IMR-90 (cell line): ENCODE results near the gene PHEX. TPM values are rescaled to one million over a fixed set of nuclear protein-coding genes. Genes with fewer than 3 reads are reported as not detected.
A peak's percentile ranks its signal among the peaks of the same experiment; 100 is the strongest.

Experiments used
- ATAC-seq: fragments of 200-7000 bp; cut with Tn5 transposase; 2 replicates; pipeline ENCODE4 v1.9.1; 2020; ENCODE audit warnings: low read depth, mild to moderate bottlenecking, moderate library complexity
- BruUV-seq: library from RNA; stranded (reverse); fragments of 400-500 nt; replicated peaks from 2 replicates; lab custom pipeline; 2021; lab: Mats Ljungman, UMichigan
- CTCF ChIA-PET: fragments of 300-600 bp; formaldehyde crosslinking; extraction: SDS; loops from one replicate; lab custom pipeline; 2021; ENCODE audit warnings: antibody characterized with exemption; lab: Yijun Ruan, JAX
- POLR2A ChIA-PET: fragments of 300-600 bp; sonication (Branson Sonifier 250); formaldehyde crosslinking; loops from one replicate; lab custom pipeline; 2022; ENCODE audit warnings: antibody characterized with exemption; ENCODE audit not compliant: unreplicated experiment; lab: Charles Lee
- DNase-seq: peaks from one replicate; pipeline ENCODE4 v3.0.0; 2013
- H2AFZ ChIP-seq: replicated peaks from 2 replicates; pipeline ENCODE3; 2013; ENCODE audit warnings: low read length, mild to moderate bottlenecking; ENCODE audit not compliant: poor library complexity
- H2AK5ac ChIP-seq: 2 replicates; pipeline ENCODE4 v1.6.1; 2013; ENCODE audit warnings: low read depth, low read length, inconsistent platforms
- H2AK9ac ChIP-seq: replicated peaks from 2 replicates; pipeline ENCODE3; 2013; ENCODE audit warnings: mild to moderate bottlenecking, low read depth, low read length, moderate library complexity; ENCODE audit not compliant: poor library complexity
- H2BK120ac ChIP-seq: 2 replicates; pipeline ENCODE4 v1.6.1; 2013; ENCODE audit warnings: low read depth, low read length, inconsistent platforms
- H2BK15ac ChIP-seq: 3 replicates; pipeline ENCODE4 v1.6.1; 2013; ENCODE audit warnings: low read depth, low read length, inconsistent platforms
- H2BK20ac ChIP-seq: 2 replicates; pipeline ENCODE4 v1.6.1; 2013; ENCODE audit warnings: low read depth, mild to moderate bottlenecking, inconsistent platforms, low read length, moderate library complexity
- H2BK5ac ChIP-seq: 2 replicates; pipeline ENCODE4 v1.6.1; 2013; ENCODE audit warnings: mild to moderate bottlenecking, low read depth, low read length, inconsistent platforms; ENCODE audit not compliant: poor library complexity, severe bottlenecking
- H3K14ac ChIP-seq: replicated peaks from 2 replicates; pipeline ENCODE4 v1.6.1; 2013; ENCODE audit warnings: low read depth, low read length, inconsistent platforms
- H3K18ac ChIP-seq: 2 replicates; pipeline ENCODE4 v1.6.1; 2013; ENCODE audit warnings: low read depth, low read length, control low read depth
- H3K23ac ChIP-seq: 2 replicates; pipeline ENCODE4 v1.6.1; 2013; ENCODE audit warnings: low read depth, low read length, inconsistent platforms
- H3K27ac ChIP-seq: 2 replicates; pipeline ENCODE4 v1.5.1; 2013; ENCODE audit warnings: mild to moderate bottlenecking, control low read depth, low read length; ENCODE audit not compliant: insufficient read depth
- H3K27me3 ChIP-seq: 2 replicates; pipeline ENCODE4 v1.6.1; 2013; ENCODE audit warnings: low read length; ENCODE audit not compliant: control insufficient read depth, insufficient read depth
- H3K36me3 ChIP-seq: 2 replicates; pipeline ENCODE4 v1.6.1; 2013; ENCODE audit warnings: low read length, mixed read lengths; ENCODE audit not compliant: control insufficient read depth, insufficient read depth
- H3K4ac ChIP-seq: 2 replicates; pipeline ENCODE4 v1.6.1; 2013; ENCODE audit warnings: low read depth, low read length, inconsistent platforms
- H3K4me1 ChIP-seq: 2 replicates; pipeline ENCODE4 v1.6.1; 2013; ENCODE audit warnings: low read length, mixed read lengths; ENCODE audit not compliant: control insufficient read depth, insufficient read depth
- H3K4me2 ChIP-seq: 2 replicates; pipeline ENCODE4 v1.6.1; 2013; ENCODE audit warnings: low read depth, mild to moderate bottlenecking, control low read depth, low read length, moderate library complexity
- H3K4me3 ChIP-seq: 2 replicates; pipeline ENCODE4 v1.5.1; 2013; ENCODE audit warnings: low read depth, mild to moderate bottlenecking, control low read depth, low read length, moderate library complexity; ENCODE audit not compliant: insufficient read depth
- H3K56ac ChIP-seq: 2 replicates; pipeline ENCODE4 v1.6.1; 2013; ENCODE audit warnings: low read length, inconsistent platforms; ENCODE audit not compliant: insufficient read depth; ENCODE audit errors: extremely low read depth
- H3K79me1 ChIP-seq, 2 experiments: 2 replicates each; pipeline ENCODE4 v1.6.1; 2013; ENCODE audit warnings: low read length in 2 of 2, inconsistent platforms in 1 of 2, low read depth in 1 of 2
- H3K9ac ChIP-seq: 2 replicates; pipeline ENCODE4 v1.6.1; 2013; ENCODE audit warnings: low read depth, low read length, control low read depth
- H3K9me1 ChIP-seq: 2 replicates; pipeline ENCODE4 v1.6.1; 2013; ENCODE audit warnings: low read length, inconsistent platforms; ENCODE audit not compliant: insufficient read depth
- H3K9me3 ChIP-seq: 2 replicates; pipeline ENCODE4 v1.6.1; 2013; ENCODE audit warnings: low read length; ENCODE audit not compliant: control insufficient read depth, insufficient read depth
- H4K20me1 ChIP-seq: 2 replicates; pipeline ENCODE4 v1.6.1; 2013; ENCODE audit warnings: low read length, inconsistent platforms; ENCODE audit not compliant: insufficient read depth
- H4K5ac ChIP-seq: 2 replicates; pipeline ENCODE4 v1.6.1; 2013; ENCODE audit warnings: mild to moderate bottlenecking, low read depth, low read length, control low read depth
- H4K8ac ChIP-seq, 2 experiments: 2 replicates each; pipeline ENCODE4 v1.6.1; 2013; ENCODE audit warnings: low read depth in 2 of 2, low read length in 2 of 2, control low read depth in 1 of 2, inconsistent platforms in 1 of 2
- H4K91ac ChIP-seq: 2 replicates; pipeline ENCODE4 v1.6.1; 2013; ENCODE audit warnings: low read depth, low read length, inconsistent platforms; ENCODE audit not compliant: insufficient read depth
- CEBPB ChIP-seq: IDR thresholded peaks from 2 replicates; pipeline ENCODE4 v1.6.1; 2012; ENCODE audit warnings: low read depth, low read length, improper control_type of control experiment
- WGBS, 2 experiments: methylation state at CpG; one replicate each; pipeline versions ENCODE4 v1.1.5 to v1.1.7; 2013; ENCODE audit warnings: missing lambda C conversion rate in 2 of 2; ENCODE audit not compliant: insufficient read length in 1 of 2; ENCODE audit errors: extremely low coverage in 2 of 2; 5-methylcytosine and 5-hydroxymethylcytosine counted together
- dilution Hi-C: fragments of 300-500 bp; cut with HindIII; formaldehyde crosslinking; loops from one replicate; pipeline ENCODE4 v1.14.3; 2018; ENCODE audit warnings: low sequenced_read_pairs; ENCODE audit not compliant: unreplicated experiment
- in situ Hi-C: fragments of 300-500 bp; cut with MboI; formaldehyde crosslinking; loops from 3 replicates; pipeline ENCODE4 v1.14.3; 2019; ENCODE audit warnings: low sequenced_read_pairs, inconsistent platforms, mixed read lengths
- intact Hi-C: fragments of 100-400 bp; cut with micrococcal nuclease; formaldehyde crosslinking; loops from 2 replicates; pipeline ENCODE4 v1.10.0; 2022
- polyA plus RNA-seq, 3 experiments: library from polyadenylated mRNA; depleted of rRNA; stranded (reverse); fragments of >200 nt; gene quantifications; 2 replicates each; pipeline ENCODE4 v1.2.3, GENCODE V29; 2012; ENCODE audit warnings: low replicate concordance in 1 of 3
- total RNA-seq: library from RNA; depleted of rRNA; stranded (reverse); fragments of >200 nt; gene quantifications from 2 replicates; pipeline ENCODE4 v1.2.3, GENCODE V29; 2012
- TF ChIP-seq, protein P1 (sequence below): fragments of 150-350 bp; IDR thresholded peaks from 2 replicates; pipeline ENCODE4 v1.6.1; 2017; ENCODE audit warnings: mild to moderate bottlenecking, antibody characterized with exemption, low read length, low read depth

PHEX gene
- total and polyA plus RNA-seq, 2 of the 4 experiments (the other 2 are of a cell fraction): 0.10 to 0.18 TPM

DNA sequence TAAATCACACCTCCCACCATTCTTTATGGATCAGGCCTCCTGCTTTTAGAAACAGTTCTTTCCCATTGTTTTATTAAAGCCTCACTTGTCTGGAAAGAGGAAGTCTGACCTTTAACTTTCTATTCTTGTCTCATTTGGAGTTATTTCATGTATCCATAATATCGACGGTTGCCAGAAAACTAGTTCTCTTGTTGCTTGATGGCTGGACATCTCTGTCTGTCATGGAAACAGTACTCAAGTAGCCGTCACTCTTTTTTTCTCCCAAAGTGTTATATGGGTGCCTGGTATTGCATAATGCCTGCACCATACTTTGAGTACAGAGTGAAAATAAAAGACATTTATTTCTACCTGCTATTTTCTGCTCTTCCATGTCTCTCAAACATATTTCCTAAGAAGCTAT is 61.4 kb downstream of the PHEX start:
- H4K91ac ChIP-seq: no peak overlapping the region
- no TSS peak for BruUV-seq
- no peak overlapping the region for H4K8ac ChIP-seq
- H3K4me2 ChIP-seq: no peak overlapping the region
- intact Hi-C loops: no loop called here
- H2BK15ac ChIP-seq: no peak overlapping the region
- no peak overlapping the region for H2BK20ac ChIP-seq
- WGBS, 2 experiments: no CpG with 5 or more reads among the region's 3 CpGs
- H2AFZ ChIP-seq: no peak overlapping the region
- no peak overlapping the region for H2BK5ac ChIP-seq
- no peaks in the 10 kb centered on the region for H3K27me3 ChIP-seq
- no peak overlapping the region for H3K4me3 ChIP-seq
- no peak overlapping the region for H3K23ac ChIP-seq
- H2AK5ac ChIP-seq: no peak overlapping the region
- H3K18ac ChIP-seq: no peak overlapping the region
- H2BK120ac ChIP-seq: no peak overlapping the region
- H3K14ac ChIP-seq: no peak overlapping the region
- no peak overlapping the region for H3K56ac ChIP-seq
- no peak overlapping the region for H3K27ac ChIP-seq
- in situ Hi-C loops: no loop called here
- H3K4me1 ChIP-seq: peaks cover 9% of the 10 kb centered on the region; the same call in 1 of the 2 replicates
- no peak overlapping the region for H4K5ac ChIP-seq
- H3K4ac ChIP-seq: no peak overlapping the region
- no peak overlapping the region for H2AK9ac ChIP-seq
- H3K9ac ChIP-seq: no peak overlapping the region
- no peak for DNase-seq
- H3K9me1 ChIP-seq: no peaks in the 10 kb centered on the region
- CTCF ChIA-PET: no interaction called here
- ATAC-seq: no peak
- POLR2A ChIA-PET: no interaction called here
- H4K20me1 ChIP-seq: no peaks in the 10 kb centered on the region
- H3K79me1 ChIP-seq: no peaks in the 10 kb centered on the region
- no peaks in the 10 kb centered on the region for H3K36me3 ChIP-seq
- TF ChIP-seq CEBPB: peak; percentile 31; the same call in 1 of the 2 replicates
- TF ChIP-seq, protein P1, sequence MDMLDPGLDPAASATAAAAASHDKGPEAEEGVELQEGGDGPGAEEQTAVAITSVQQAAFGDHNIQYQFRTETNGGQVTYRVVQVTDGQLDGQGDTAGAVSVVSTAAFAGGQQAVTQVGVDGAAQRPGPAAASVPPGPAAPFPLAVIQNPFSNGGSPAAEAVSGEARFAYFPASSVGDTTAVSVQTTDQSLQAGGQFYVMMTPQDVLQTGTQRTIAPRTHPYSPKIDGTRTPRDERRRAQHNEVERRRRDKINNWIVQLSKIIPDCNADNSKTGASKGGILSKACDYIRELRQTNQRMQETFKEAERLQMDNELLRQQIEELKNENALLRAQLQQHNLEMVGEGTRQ: no peak
- H3K9me3 ChIP-seq: no peaks in the 10 kb centered on the region
- dilution Hi-C loops: no loop called here
